Left lobe of liver (tissue), 2 donors: ENCODE results near the gene USP13. TPM values are rescaled to one million over a fixed set of nuclear protein-coding genes. Genes with fewer than 3 reads are reported as not detected.
A peak's percentile ranks its signal among the peaks of the same experiment; 100 is the strongest.
"Not testable (repeated sequence)": the region's sequence is repeated elsewhere in the genome, so short reads cannot be mapped to it uniquely, and the experiment has no call there.

ENCODE experiments used
- ATAC-seq: fragments of 200-7000 bp; cut with Tn5 transposase; one replicate; pipeline ENCODE4 v1.9.1; 2020; ENCODE audit warnings: mild to moderate bottlenecking, moderate library complexity
- DNase-seq: peaks from one replicate; pipeline ENCODE4 v3.0.0-alpha.2; 2020; ENCODE audit warnings: low spot score
- total RNA-seq: library from RNA; stranded (reverse); gene quantifications from one replicate; pipeline ENCODE4 v1.2.1, GENCODE V29; 2021
- donor health status: DM: no; HTN: no; CAD: no; lungs with moderate emphysema.
- donor health status: DM: no; HTN: yes; CAD: no.

USP13 gene
- total RNA-seq, 1 donor from 2014 or later, result 6.3 TPM

- DNase-seq (peak; percentile 81), ATAC-seq (peak; percentile 81)
These were observed 407 bp downstream of the USP13 start for GRCh38 chr3:179653096-179653797.

- DNase-seq (no peak), ATAC-seq (no peak)
These were observed 2.4 kb downstream of the USP13 start for GRCh38 chr3:179655236-179655635.

- ATAC-seq, result no peak
These were observed 5.8 kb downstream of the USP13 start for GRCh38 chr3:179658606-179659005.

GRCh38 chr3:179660872-179661271, 8.0 kb downstream of the USP13 start:
- ATAC-seq (no peak), DNase-seq (no peak)

More at GRCh38 chr3:179658606-179659005, 5.8 kb downstream of the USP13 start:
- no peak for DNase-seq

- DNase-seq (no peak), ATAC-seq (no peak)
These were observed 8.9 kb downstream of the USP13 start for GRCh38 chr3:179661777-179662176.

GRCh38 chr3:179663093-179663492, 10.3 kb downstream of the USP13 start:
- ATAC-seq, result no peak

GRCh38 chr3:179666030-179666429, 13.2 kb downstream of the USP13 start:
- DNase-seq, result no peak
- ATAC-seq, result no peak

More at GRCh38 chr3:179663093-179663492, 10.3 kb downstream of the USP13 start:
- DNase-seq, result no peak

GRCh38 chr3:179666436-179667035, 13.7 kb downstream of the USP13 start:
- peak; percentile 56 for DNase-seq
- peak; percentile 78 for ATAC-seq

GRCh38 chr3:179668429-179668828, 15.6 kb downstream of the USP13 start:
- DNase-seq (no peak), ATAC-seq (no peak)

GRCh38 chr3:179670311-179670710, 17.5 kb downstream of the USP13 start:
- ATAC-seq, result peak; percentile 74

GRCh38 chr3:179671309-179671708, 18.5 kb downstream of the USP13 start:
- no peak for ATAC-seq

More at GRCh38 chr3:179670311-179670710, 17.5 kb downstream of the USP13 start:
- no peak for DNase-seq

GRCh38 chr3:179671747-179672242, 19.0 kb downstream of the USP13 start:
- DNase-seq, result no peak
- ATAC-seq, result peak; percentile 56

More at GRCh38 chr3:179671309-179671708, 18.5 kb downstream of the USP13 start:
- no peak for DNase-seq

- no peak for DNase-seq
- ATAC-seq, result no peak
These were observed 20.1 kb downstream of the USP13 start for GRCh38 chr3:179672918-179673317.

GRCh38 chr3:179673523-179673922, 20.7 kb downstream of the USP13 start:
- DNase-seq (no peak), ATAC-seq (no peak)

GRCh38 chr3:179676081-179676480, 23.2 kb downstream of the USP13 start:
- DNase-seq, result no peak
- no peak for ATAC-seq

GRCh38 chr3:179677884-179678283, 25.0 kb downstream of the USP13 start:
- DNase-seq, result no peak
- no peak for ATAC-seq

GRCh38 chr3:179681492-179682263, 28.8 kb downstream of the USP13 start:
- ATAC-seq, result peak; percentile 40
- no peak for DNase-seq

GRCh38 chr3:179682426-179683080, 29.7 kb downstream of the USP13 start:
- ATAC-seq (no peak), DNase-seq (no peak)

- ATAC-seq, DNase-seq: not testable (repeated sequence)
These were observed 30.4 kb downstream of the USP13 start for GRCh38 chr3:179683286-179683685.

GRCh38 chr3:179687967-179688535, 35.2 kb downstream of the USP13 start:
- no peak for DNase-seq
- no peak for ATAC-seq

- no peak for DNase-seq
- ATAC-seq, result no peak
These were observed 36.0 kb downstream of the USP13 start for GRCh38 chr3:179688850-179689249.
